ENCODE data around the gene SPATA13. TPM values are rescaled to one million over a fixed set of nuclear protein-coding genes. Genes with fewer than 3 reads are reported as not detected.

Gene SPATA13
- total RNA-seq, 3 donors from 2014 or later (not counting 1 experiment from before 2014, with no cell fraction given) = 108 to 141 (median 141) TPM

DNA sequence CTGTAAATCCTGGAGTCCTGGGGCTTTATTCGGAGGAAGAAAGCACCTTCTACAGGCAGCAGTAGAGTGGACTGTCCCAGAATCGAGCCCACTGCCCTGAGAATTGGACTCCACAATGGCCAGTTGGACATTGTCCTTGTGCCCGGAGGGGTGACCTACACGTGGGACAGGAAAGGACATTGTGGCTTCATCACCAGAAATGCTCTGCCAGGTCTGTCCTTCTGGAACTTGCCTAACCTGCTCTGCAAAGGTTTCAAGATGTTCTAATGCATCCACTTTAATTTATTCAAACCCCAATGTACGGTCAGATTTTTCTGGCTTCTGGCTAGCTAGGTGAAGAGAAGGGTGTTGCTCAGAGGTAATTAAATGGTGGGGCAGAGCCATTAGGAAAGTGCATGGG lies 32.4 kb upstream of the SPATA13 start:
- H3K9me3 ChIP-seq (ENCODE audit: control insufficient read depth, insufficient read depth, low read length) = peaks cover 6% of the 10 kb centered on the region
- no peaks in the 10 kb centered on the region for H3K4me1 ChIP-seq (ENCODE audit: control insufficient read depth, insufficient read depth, low read length)
- Mint-ChIP-seq H3K4me1 (peaks cover 11 to 21% of the 10 kb centered on the region in 2 donors), H3K27ac (no peak overlapping the region), H3K4me3 (no peak overlapping the region), H3K9me3 (peaks cover 2 to 3% of the 10 kb centered on the region in 2 donors), H3K36me3 (peaks cover 7% of the 10 kb centered on the region), H3K27me3 (ENCODE audit: low read depth in 2 of 2) (peaks cover 2 to 10% of the 10 kb centered on the region in 2 donors)
- TF ChIP-seq CTCF (IDR thresholded peaks at IDR 0.05) = no peak
- ATAC-seq (no peak), DNase-seq (no peak)
- intact Hi-C loops (cut with micrococcal nuclease) = no loop called here
- 88% methylated on average over 5 of the region's 5 CpGs for WGBS (ENCODE audit: insufficient coverage)
- H3K27me3 ChIP-seq (ENCODE audit: control insufficient read depth, insufficient read depth, low read length) = no peaks in the 10 kb centered on the region
- H3K4me3 ChIP-seq (ENCODE audit: low read length) = no peak overlapping the region
- no peak overlapping the region for H3K27ac ChIP-seq (ENCODE audit: low read length)
- H3K36me3 ChIP-seq (ENCODE audit: control insufficient read depth, insufficient read depth, low read length) = no peaks in the 10 kb centered on the region

GRCh38 chr13:24128962-24129361 lies 31.6 kb upstream of the SPATA13 start:
- ATAC-seq = no peak
- Histone ChIP-seq H3K4me1 (ENCODE audit: control insufficient read depth, insufficient read depth, low read length) (no peaks in the 10 kb centered on the region), H3K4me3 (ENCODE audit: low read length) (no peak overlapping the region), H3K27me3 (ENCODE audit: control insufficient read depth, insufficient read depth, low read length) (no peaks in the 10 kb centered on the region), H3K9me3 (ENCODE audit: control insufficient read depth, insufficient read depth, low read length) (peaks cover 6% of the 10 kb centered on the region), H3K36me3 (ENCODE audit: control insufficient read depth, insufficient read depth, low read length) (no peaks in the 10 kb centered on the region), H3K27ac (ENCODE audit: low read length) (no peak overlapping the region)
- 84% methylated on average over 4 of the region's 5 CpGs for WGBS (ENCODE audit: insufficient coverage)
- Mint-ChIP-seq H3K4me3 (no peak overlapping the region), H3K36me3 (peaks cover 7% of the 10 kb centered on the region), H3K27ac (no peak overlapping the region), H3K27me3 (ENCODE audit: low read depth in 2 of 2) (peaks cover 6 to 10% of the 10 kb centered on the region in 2 donors), H3K9me3 (peaks cover 2 to 3% of the 10 kb centered on the region in 2 donors), H3K4me1 (peaks cover 11 to 21% of the 10 kb centered on the region in 2 donors)
- no peak for TF ChIP-seq CTCF (IDR thresholded peaks at IDR 0.05)
- intact Hi-C loops (cut with micrococcal nuclease) = no loop called here
- no peak for DNase-seq

DNA sequence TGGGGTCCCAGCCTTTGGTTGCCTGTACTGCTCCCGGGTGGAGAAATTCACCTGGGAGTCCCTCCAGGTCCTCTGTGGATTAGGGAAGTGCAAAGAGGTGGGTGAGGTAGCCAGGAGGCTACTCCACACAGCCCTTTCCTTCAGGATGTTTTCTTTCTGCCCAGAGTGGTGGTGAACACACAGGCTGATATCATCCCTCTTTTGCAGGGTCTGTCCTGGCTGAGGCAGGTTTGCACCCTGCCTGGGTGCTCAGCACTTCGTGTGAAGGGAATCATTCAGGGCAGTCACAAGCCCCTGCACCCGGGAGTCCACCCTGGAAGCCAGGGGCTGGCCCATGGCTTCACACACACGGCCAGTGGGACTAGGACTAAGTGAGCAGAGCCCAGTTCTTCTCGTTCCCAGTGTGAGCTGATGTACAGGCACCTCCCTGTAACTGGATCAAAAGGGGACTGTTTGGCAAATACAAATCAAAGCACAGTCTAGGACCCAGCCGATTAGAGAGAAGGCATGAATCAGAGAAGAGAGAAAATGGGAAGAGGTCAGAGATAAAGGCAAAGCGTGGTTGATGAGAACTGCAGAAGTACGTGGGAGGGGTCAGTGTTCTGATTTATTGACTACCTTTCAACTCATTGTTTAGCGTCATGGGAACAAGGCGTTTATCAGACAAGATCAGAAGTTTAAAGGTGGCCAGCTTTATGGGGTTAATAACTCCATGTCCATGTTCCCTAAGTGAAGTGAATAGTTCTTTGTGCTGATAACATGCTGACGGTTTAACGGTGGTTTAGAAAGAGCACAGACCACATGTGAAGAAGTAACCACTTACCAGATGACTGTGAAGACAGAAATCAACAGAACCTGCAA lies 30.4 kb upstream of the SPATA13 start:
- peaks cover 2 to 3% of the 10 kb centered on the region in 2 donors for H3K9me3 Mint-ChIP-seq
- ATAC-seq = peak in 2 of 3 donors; percentile 59 to 72
- peaks cover 7% of the 10 kb centered on the region for H3K36me3 Mint-ChIP-seq
- Histone ChIP-seq H3K4me1 (ENCODE audit: control insufficient read depth, insufficient read depth, low read length) (no peaks in the 10 kb centered on the region), H3K9me3 (ENCODE audit: control insufficient read depth, insufficient read depth, low read length) (peaks cover 6% of the 10 kb centered on the region), H3K4me3 (ENCODE audit: low read length) (no peak overlapping the region), H3K27ac (ENCODE audit: low read length) (no peak overlapping the region), H3K27me3 (ENCODE audit: control insufficient read depth, insufficient read depth, low read length) (no peaks in the 10 kb centered on the region), H3K36me3 (ENCODE audit: control insufficient read depth, insufficient read depth, low read length) (no peaks in the 10 kb centered on the region)
- H3K27ac Mint-ChIP-seq = peak overlapping the region in 1 of 2 donors; percentile 1
- DNase-seq = no peak
- H3K4me1 Mint-ChIP-seq = peaks cover 11 to 17% of the 10 kb centered on the region in 2 donors
- intact Hi-C loops (cut with micrococcal nuclease) = no loop called here
- 46% methylated on average over 12 of the region's 12 CpGs for WGBS (ENCODE audit: insufficient coverage)
- TF ChIP-seq CTCF (IDR thresholded peaks at IDR 0.05) = no peak
- peaks cover 7 to 9% of the 10 kb centered on the region in 2 donors for H3K27me3 Mint-ChIP-seq (ENCODE audit: low read depth in 2 of 2)
- H3K4me3 Mint-ChIP-seq = no peak overlapping the region

Measured in natural killer cell (primary cell).